ENCODE data around the gene NUTM1.
"Not testable (repeated sequence)": the region's sequence is repeated elsewhere in the genome, so short reads cannot be mapped to it uniquely, and the experiment has no call there.

NUTM1 gene

DNA sequence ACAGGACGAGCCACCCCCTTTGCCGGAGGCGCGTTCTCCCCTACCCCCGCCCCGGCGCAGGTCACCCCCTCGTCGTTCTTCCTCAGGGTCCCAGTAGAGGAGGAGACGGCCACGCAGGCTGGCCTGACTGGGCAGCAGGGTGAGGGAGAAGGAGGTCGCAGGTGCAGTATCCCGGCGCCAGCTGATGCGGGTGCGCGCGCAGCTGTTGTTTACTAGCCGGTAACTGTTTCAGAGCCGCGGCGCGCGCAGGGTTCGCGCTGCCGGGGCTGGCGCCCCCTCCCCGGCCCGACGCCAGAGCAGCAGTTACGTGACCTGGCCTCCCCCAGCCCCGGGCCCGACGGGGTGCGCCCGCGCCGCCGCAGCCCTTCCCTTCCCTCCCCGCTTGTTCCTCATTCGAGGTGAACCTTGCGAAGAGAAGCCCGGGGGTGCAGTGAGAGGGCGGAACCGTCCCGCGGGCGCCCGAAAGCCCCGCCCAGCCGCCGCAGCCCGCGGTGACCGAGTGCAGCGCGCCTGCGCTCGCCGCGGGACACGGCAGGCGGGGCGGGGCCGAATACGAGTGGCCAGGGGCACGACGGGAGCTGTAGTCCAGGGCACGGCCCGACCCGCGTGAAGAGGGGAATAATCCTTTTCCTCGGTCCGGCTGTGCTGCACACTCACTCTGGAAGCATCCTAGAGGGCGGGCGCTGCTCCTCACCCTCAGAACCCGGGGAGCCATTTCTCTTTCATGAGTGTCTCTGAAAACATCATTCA lies 5.4 kb upstream of the NUTM1 start, which contains the start of gene SLC12A6:
SLC12A6 (minus strand) TSS at position 225 of the 750 bp plus-strand sequence. CDS start 1,101 bp downstream, outside the sequence.
- peak; percentile 90 for DNase-seq

DNA sequence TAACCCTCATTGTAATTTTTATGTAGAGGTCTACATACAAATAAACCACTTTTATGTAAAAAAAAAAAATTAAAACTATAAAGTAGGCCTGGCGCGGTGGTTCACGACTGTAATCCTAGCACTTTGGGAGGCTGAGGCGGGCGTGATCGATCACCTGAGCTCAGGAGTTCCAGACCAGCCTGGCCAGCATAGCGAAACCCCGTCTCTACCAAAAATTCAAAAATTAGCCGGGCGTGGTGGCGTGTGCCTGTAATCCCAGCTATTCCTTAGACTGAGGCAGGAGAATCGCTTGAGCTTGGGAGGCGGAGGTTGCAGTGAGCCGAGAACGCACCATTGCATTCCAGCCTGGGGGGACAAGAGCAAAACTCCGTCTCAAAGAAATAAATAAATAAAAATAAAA lies 4.8 kb upstream of the NUTM1 start:
- no peak for DNase-seq

GRCh38 chr15:34339946-34340345 lies 3.2 kb upstream of the NUTM1 start:
- DNase-seq = no peak

- no peak for DNase-seq
Observed at GRCh38 chr15:34341381-34342212, 1.5 kb upstream of the NUTM1 start.

DNA sequence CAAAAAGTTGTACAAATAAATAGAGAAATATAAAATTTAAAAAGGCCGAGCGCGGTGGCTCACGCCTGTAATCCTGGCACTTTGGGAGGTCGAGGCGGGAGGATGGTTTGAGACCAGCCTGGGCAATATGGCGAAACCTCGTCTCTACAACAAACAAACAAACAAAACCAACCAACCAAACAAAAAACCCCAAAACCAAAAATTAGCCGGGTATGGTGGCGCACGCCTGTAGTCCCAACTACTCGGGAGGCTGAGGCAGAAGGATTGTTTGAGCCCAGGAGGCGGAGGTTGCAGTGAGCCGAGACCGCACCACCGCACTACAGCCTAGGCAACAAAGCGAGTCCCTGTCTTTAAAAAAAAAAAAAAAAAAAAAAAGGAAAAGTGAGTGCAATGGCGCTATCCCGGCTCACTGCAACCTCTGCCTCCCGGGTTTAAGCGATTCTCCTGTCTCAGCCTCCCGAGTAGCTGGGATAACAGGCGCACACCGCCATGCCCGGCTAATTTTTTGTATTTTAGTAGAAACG lies 840 bp upstream of the NUTM1 start:
- not testable (repeated sequence) for DNase-seq

GRCh38 chr15:34347951-34348638 lies 5.0 kb downstream of the NUTM1 start:
- no peak for DNase-seq

GRCh38 chr15:34348735-34349300 lies 5.7 kb downstream of the NUTM1 start:
- no peak for DNase-seq

- no peak for DNase-seq
Observed at GRCh38 chr15:34349769-34350168, 6.7 kb downstream of the NUTM1 start.

- DNase-seq = not testable (repeated sequence)
Observed at GRCh38 chr15:34352996-34353395, 9.9 kb downstream of the NUTM1 start.

DNA sequence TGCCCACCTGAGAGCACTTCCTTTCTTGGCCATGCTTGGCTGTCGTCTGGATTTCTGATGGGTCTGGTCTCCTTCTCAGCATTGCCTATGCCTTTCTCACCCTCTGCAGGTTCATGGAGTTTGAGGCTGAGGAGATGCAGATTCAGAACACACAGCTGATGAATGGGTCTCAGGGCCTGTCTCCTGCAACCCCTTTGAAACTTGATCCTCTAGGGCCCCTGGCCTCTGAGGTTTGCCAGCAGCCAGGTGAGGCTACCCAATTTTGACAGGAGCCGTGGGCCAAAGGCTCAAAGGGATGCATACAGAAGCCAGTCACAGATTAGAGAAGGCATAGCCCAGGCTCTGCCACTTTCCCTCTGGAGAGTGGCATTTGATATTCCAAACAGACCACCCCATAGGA lies 10.5 kb downstream of the NUTM1 start:
- DNase-seq = no peak

DNA sequence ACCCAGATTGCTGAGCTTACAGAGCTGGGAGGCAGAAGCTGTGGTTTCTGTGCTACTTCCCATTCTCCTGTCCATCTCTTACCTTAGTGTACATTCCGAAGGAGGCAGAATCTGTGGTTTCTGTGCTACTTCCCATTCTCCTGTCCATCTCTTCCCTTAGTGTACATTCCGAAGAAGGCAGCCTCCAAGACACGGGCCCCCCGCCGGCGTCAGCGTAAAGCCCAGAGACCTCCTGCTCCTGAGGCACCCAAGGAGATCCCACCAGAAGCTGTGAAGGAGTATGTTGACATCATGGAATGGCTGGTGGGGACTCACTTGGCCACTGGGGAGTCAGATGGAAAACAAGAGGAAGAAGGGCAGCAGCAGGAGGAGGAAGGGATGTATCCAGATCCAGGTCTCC lies 11.2 kb downstream of the NUTM1 start:
- no peak for DNase-seq

DNA sequence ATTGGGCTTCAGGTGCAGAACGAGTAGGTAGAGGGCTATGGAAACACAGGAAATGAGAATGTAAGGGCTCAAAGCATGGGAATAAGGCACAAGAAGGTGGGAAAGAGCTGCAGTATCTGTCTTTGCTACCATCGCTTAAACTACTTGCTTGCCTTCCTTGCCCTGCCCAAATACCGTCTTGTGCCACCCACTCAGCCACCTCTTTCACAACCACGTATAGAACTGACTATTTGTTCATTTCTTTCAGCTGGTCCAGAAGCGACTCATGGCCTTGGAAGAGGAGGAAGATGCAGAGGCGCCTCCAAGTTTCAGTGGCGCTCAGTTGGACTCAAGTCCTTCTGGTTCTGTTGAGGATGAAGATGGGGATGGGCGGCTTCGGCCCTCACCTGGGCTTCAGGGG lies 12.1 kb downstream of the NUTM1 start:
- DNase-seq = no peak

- no peak for DNase-seq
Observed at GRCh38 chr15:34357653-34358052, 14.5 kb downstream of the NUTM1 start.

DNA sequence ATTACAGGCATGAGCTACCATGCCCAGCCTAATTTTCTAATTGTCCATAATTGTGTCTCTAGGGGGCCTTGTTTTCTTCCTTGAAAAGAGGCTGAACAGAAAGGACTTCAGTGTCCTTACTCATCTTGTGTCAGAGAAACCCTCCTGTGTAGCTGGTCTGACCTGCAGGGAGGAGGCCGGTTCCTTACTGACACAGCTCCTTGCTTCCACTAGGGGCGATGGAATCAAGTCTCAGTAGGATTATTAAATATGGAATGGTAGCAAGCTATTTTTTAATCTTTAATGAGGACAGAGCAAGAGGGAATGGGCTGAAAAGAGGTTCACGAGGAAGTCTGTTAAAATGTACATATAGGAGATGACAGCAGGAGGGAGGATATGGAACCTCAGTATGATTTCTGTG lies 15.3 kb downstream of the NUTM1 start:
- no peak for DNase-seq

- DNase-seq = no peak
Observed at GRCh38 chr15:34358948-34359347, 15.8 kb downstream of the NUTM1 start.

DNA sequence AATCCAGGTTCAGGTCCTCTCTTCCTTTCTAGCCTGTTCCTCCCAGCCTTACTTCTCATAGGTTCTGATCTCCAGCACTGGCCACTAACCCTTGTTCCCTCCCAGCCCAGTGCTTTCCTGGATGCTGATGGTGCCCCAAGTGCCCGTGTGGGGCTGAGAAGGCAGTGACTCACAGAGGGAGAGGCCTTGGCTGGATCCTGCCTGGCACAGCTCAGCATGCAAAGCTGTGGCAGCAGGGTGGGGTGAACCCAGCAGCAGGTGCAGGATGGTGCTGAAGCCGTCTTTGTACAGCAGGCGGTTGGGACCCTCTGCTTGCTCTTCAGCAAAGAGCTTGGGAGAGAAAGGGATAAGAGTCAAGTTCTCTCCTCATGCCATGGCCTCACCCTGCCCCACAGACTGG lies 16.3 kb downstream of the NUTM1 start:
- DNase-seq = no peak

DNA sequence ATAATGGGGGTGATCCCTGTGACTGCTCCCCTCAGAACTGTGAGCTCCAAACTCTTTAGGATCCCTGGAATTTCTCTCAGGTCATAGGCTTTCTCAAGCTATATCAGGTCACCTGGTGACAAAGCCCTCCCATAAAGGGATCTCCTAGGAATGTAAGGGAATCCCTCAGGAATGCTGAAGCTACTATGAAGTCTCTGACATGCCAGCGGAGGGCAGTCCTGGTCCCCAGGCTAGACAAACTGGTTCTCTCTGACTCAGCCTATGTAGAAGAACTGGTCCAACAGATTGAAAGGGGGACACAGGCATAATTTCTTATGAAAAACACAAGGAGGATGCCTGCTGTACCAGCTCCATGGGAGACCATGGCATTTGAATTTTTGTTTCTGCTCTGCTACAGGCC lies 17.2 kb downstream of the NUTM1 start:
- no peak for DNase-seq

DNA sequence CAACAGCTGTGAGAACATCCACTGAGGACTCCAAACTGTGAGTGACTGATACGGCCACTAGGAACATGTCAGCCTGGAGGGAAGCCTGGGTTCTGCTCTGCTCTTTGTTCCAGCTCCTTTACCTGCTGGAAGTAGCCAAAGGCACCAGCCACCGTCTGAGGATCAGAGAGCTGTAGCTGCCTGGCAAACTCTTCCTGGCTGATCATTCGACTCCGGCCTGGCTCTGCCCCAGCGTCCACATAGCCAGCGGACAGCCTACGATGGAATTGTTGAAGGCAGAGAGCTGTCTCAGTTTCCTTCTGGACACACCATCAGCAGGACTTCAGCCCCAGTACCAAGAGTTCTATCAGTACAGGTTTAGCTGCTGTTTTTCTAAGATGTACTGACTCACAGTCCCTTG lies 18.2 kb downstream of the NUTM1 start:
- no peak for DNase-seq

- no peak for DNase-seq
Observed at GRCh38 chr15:34362047-34362773, 19.1 kb downstream of the NUTM1 start.

DNA sequence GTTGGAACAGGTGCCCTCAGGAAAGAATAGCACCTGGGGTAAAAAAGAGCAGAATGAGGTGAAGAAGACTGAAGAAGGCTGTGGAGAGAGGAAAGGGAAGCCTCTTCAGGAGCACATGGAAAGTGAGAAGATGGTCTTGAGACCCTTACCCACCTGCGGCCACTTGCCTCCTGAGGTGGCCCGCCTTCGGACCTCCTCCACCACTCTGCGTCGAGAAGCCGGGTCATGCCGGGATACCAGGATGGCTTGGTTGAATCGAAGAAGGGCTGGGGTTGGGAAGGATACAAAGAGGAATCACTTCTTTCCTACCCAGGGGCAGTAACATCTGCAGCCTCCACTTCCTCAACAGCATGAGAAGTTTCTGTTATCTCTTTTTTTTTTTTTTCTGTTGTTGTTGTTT lies 20.9 kb downstream of the NUTM1 start:
- DNase-seq = no peak

GRCh38 chr15:34365091-34365825 lies 22.1 kb downstream of the NUTM1 start:
- no peak for DNase-seq

- no peak for DNase-seq
Observed at GRCh38 chr15:34365836-34366235, 22.7 kb downstream of the NUTM1 start.

Data from activated CD4-positive, alpha-beta T cell treated with anti-CD3 and anti-CD28 coated beads for 4 hours (primary cell).